T-cell (primary cell): Measurements from ENCODE around the gene POFUT2. TPM values are rescaled to one million over a fixed set of nuclear protein-coding genes. Genes with fewer than 3 reads are reported as not detected.

Experiments used
- ATAC-seq, 4 experiments: fragments of 200-7000 bp in 3 of 4; fragments of 150-1000 bp in 1 of 4; cut with Tn5 transposase; replicated peaks in 1 of 4; 1 replicate in 3 of 4; 2 replicates in 1 of 4; pipeline ENCODE4 v1.10.0; 2021; ENCODE audit warnings: moderate library complexity in 3 of 4, mild to moderate bottlenecking in 2 of 4, moderate number of reproducible peaks in 1 of 4
- CTCF ChIA-PET, 2 donors: fragments of 300-600 bp; sonication (Branson Sonifier 250); formaldehyde crosslinking; loops; one replicate each; lab custom pipeline; 2022; ENCODE audit warnings: antibody characterized with exemption in 2 of 2; lab: Charles Lee
- POLR2A ChIA-PET, 2 donors: fragments of 300-600 bp; sonication (Branson Sonifier 250); formaldehyde crosslinking; loops; one replicate each; lab custom pipeline; 2022; ENCODE audit warnings: antibody characterized with exemption in 2 of 2; lab: Charles Lee
- DNase-seq, 35 experiments: peaks; one replicate each; pipeline versions ENCODE4 v3.0.0 to v3.0.0-alpha.2; 2013 to 2023
- H3K27ac ChIP-seq: one replicate; pipeline ENCODE4 v1.5.1; 2013; ENCODE audit warnings: low read length
- H3K27me3 ChIP-seq, 2 experiments: replicated peaks in 1 of 2; 1 replicate in 1 of 2; 2 replicates in 1 of 2; pipeline versions ENCODE4 v1.6.1 to v1.7.0; 2013; ENCODE audit warnings: low read length in 1 of 2, mixed read lengths in 1 of 2; ENCODE audit not compliant: control insufficient read depth in 2 of 2, insufficient read depth in 2 of 2; ENCODE audit errors: extremely low read depth in 1 of 2
- H3K36me3 ChIP-seq, 2 donors: 1 replicate in 1 of 2; 2 replicates in 1 of 2; pipeline versions ENCODE4 v1.6.1 to v1.7.0; 2013; ENCODE audit warnings: low read length in 1 of 2; ENCODE audit not compliant: control insufficient read depth in 2 of 2, insufficient read depth in 1 of 2; ENCODE audit errors: extremely low read depth in 1 of 2
- H3K4me1 ChIP-seq, 2 experiments: 1 replicate in 1 of 2; 2 replicates in 1 of 2; pipeline versions ENCODE4 v1.6.1 to v1.7.0; 2013; ENCODE audit warnings: low read length in 2 of 2, mixed read lengths in 1 of 2; ENCODE audit not compliant: insufficient read depth in 2 of 2, control insufficient read depth in 1 of 2; ENCODE audit errors: extremely low read depth in 1 of 2
- H3K4me3 ChIP-seq, 2 donors: 1 replicate in 1 of 2; 2 replicates in 1 of 2; pipeline versions ENCODE4 v1.5.1 to v1.7.0; 2013; ENCODE audit warnings: mild to moderate bottlenecking in 2 of 2, low read length in 1 of 2, moderate library complexity in 1 of 2; ENCODE audit not compliant: control insufficient read depth in 1 of 2; ENCODE audit errors: extremely low read depth in 1 of 2
- H3K9me3 ChIP-seq: 2 replicates; pipeline ENCODE4 v1.7.0; 2013
- H3K27ac Mint-ChIP-seq, 2 donors: one replicate each; pipeline ENCODE4 v1.8.0; 2020 to 2021; ENCODE audit warnings: mild to moderate bottlenecking in 2 of 2, mixed read lengths in 2 of 2
- H3K27me3 Mint-ChIP-seq, 2 donors: one replicate each; pipeline ENCODE4 v1.8.0; 2021 to 2022; ENCODE audit warnings: mixed read lengths in 2 of 2
- H3K36me3 Mint-ChIP-seq: one replicate; pipeline ENCODE4 v1.8.0; 2021; ENCODE audit warnings: mixed read lengths
- H3K4me1 Mint-ChIP-seq, 3 donors: one replicate each; pipeline ENCODE4 v1.8.0; 2020 to 2022; ENCODE audit warnings: mixed read lengths in 3 of 3, mild to moderate bottlenecking in 1 of 3
- H3K4me3 Mint-ChIP-seq, 3 donors: one replicate each; pipeline ENCODE4 v1.8.0; 2020 to 2022; ENCODE audit warnings: mild to moderate bottlenecking in 3 of 3, mixed read lengths in 3 of 3, moderate library complexity in 3 of 3
- H3K9me3 Mint-ChIP-seq, 3 donors: one replicate each; pipeline ENCODE4 v1.8.0; 2020 to 2022; ENCODE audit warnings: mixed read lengths in 3 of 3
- WGBS: methylation state at CpG from one replicate; pipeline ENCODE4 v1.1.5; 2013; ENCODE audit warnings: missing lambda C conversion rate; ENCODE audit not compliant: insufficient coverage; 5-methylcytosine and 5-hydroxymethylcytosine counted together
- total RNA-seq, 35 experiments: library from RNA in 6 of 35; stranded (reverse) in 6 of 35; fragments of 120-200 nt in 1 of 35; gene quantifications; one replicate each; pipeline versions ENCODE4 v1.2.1 to v1.2.4 and lab custom pipeline; 2013 to 2026

Gene POFUT2
- total RNA-seq, 5 donors from 2014 or later (not counting 1 experiment from before 2014, with no cell fraction given) = 43.0 to 51.3 (median 44.6) TPM

GRCh38 chr21:45312296-45312695, 24.6 kb upstream of the POFUT2 start:
- Mint-ChIP-seq H3K27me3 (peaks cover 0 to 4% of the 10 kb centered on the region in 2 donors), H3K27ac (peak overlapping the region in 1 of 2 donors; percentile 12), H3K4me1 (peaks cover 12 to 21% (median 15%) of the 10 kb centered on the region in 3 donors), H3K9me3 (no peaks in the 10 kb centered on the region), H3K4me3 (no peak overlapping the region), H3K36me3 (peaks cover 3% of the 10 kb centered on the region)
- Histone ChIP-seq H3K4me1 (peaks cover 0 to 13% of the 10 kb centered on the region in 2 experiments), H3K9me3 (no peaks in the 10 kb centered on the region), H3K4me3 (no peak overlapping the region), H3K27me3 (peaks cover 0 to 37% of the 10 kb centered on the region in 2 experiments), H3K27ac (no peak overlapping the region), H3K36me3 (no peaks in the 10 kb centered on the region)
- CTCF ChIA-PET = no interaction called here
- WGBS = no CpG with 5 or more reads among the region's 1 CpG
- DNase-seq = no peak
- POLR2A ChIA-PET = no interaction called here
- no peak for ATAC-seq

- ChIA-PET POLR2A (no interaction called here), CTCF (no interaction called here)
- Mint-ChIP-seq H3K27me3 (peaks cover 0 to 4% of the 10 kb centered on the region in 2 donors), H3K36me3 (peaks cover 3% of the 10 kb centered on the region), H3K9me3 (no peaks in the 10 kb centered on the region), H3K27ac (no peak overlapping the region), H3K4me1 (peaks cover 15 to 28% (median 17%) of the 10 kb centered on the region in 3 donors), H3K4me3 (no peak overlapping the region)
- Histone ChIP-seq H3K9me3 (no peaks in the 10 kb centered on the region), H3K27ac (no peak overlapping the region), H3K36me3 (no peaks in the 10 kb centered on the region), H3K4me1 (peaks cover 0 to 17% of the 10 kb centered on the region in 2 experiments), H3K4me3 (no peak overlapping the region), H3K27me3 (peaks cover 0 to 44% of the 10 kb centered on the region in 2 experiments)
- DNase-seq = no peak
- WGBS = 86% methylated on average over 9 of the region's 10 CpGs
- ATAC-seq = no peak
Observed at GRCh38 chr21:45310459-45310858, 22.8 kb upstream of the POFUT2 start.

GRCh38 chr21:45309987-45310381, 22.3 kb upstream of the POFUT2 start:
- CTCF ChIA-PET = no interaction called here
- Histone ChIP-seq H3K27ac (no peak overlapping the region), H3K9me3 (no peaks in the 10 kb centered on the region), H3K4me3 (no peak overlapping the region), H3K27me3 (peaks cover 0 to 44% of the 10 kb centered on the region in 2 experiments), H3K4me1 (peaks cover 0 to 19% of the 10 kb centered on the region in 2 experiments), H3K36me3 (no peaks in the 10 kb centered on the region)
- ATAC-seq (no peak), DNase-seq (no peak)
- Mint-ChIP-seq H3K4me1 (peaks cover 15 to 31% (median 17%) of the 10 kb centered on the region in 3 donors), H3K4me3 (no peak overlapping the region), H3K27me3 (peaks cover 0 to 4% of the 10 kb centered on the region in 2 donors), H3K27ac (no peak overlapping the region), H3K36me3 (peaks cover 3% of the 10 kb centered on the region), H3K9me3 (no peaks in the 10 kb centered on the region)
- 79% methylated on average over 2 of the region's 3 CpGs for WGBS
- POLR2A ChIA-PET = no interaction called here

- Histone ChIP-seq H3K9me3 (no peaks in the 10 kb centered on the region), H3K27ac (no peak overlapping the region), H3K36me3 (no peaks in the 10 kb centered on the region), H3K4me1 (peaks cover 0 to 26% of the 10 kb centered on the region in 2 experiments), H3K27me3 (peaks cover 0 to 44% of the 10 kb centered on the region in 2 experiments), H3K4me3 (no peak overlapping the region)
- H3K4me3 Mint-ChIP-seq = no peak overlapping the region
- H3K4me1 Mint-ChIP-seq = peaks cover 15 to 37% (median 21%) of the 10 kb centered on the region in 3 donors
- CTCF ChIA-PET = no interaction called here
- peak overlapping the region; percentile 34 to 55 for H3K27ac Mint-ChIP-seq
- peak in 2 of 4 experiments; percentile 18 to 31 for ATAC-seq
- 75% methylated on average over 21 of the region's 27 CpGs for WGBS
- H3K27me3 Mint-ChIP-seq = peaks cover 0 to 5% of the 10 kb centered on the region in 2 donors
- POLR2A ChIA-PET = no interaction called here
- H3K36me3 Mint-ChIP-seq = peaks cover 3% of the 10 kb centered on the region
- DNase-seq = peak in 18 of 35 experiments; percentile 20 to 59 (median 32)
- no peaks in the 10 kb centered on the region for H3K9me3 Mint-ChIP-seq
Observed at GRCh38 chr21:45309069-45309986, 21.6 kb upstream of the POFUT2 start.

- no peak overlapping the region for H3K4me3 Mint-ChIP-seq
- peaks cover 15 to 44% (median 21%) of the 10 kb centered on the region in 3 donors for H3K4me1 Mint-ChIP-seq
- peak overlapping the region; percentile 34 to 55 for H3K27ac Mint-ChIP-seq
- H3K27me3 ChIP-seq = peaks cover 0 to 50% of the 10 kb centered on the region in 2 experiments
- no peak overlapping the region for H3K4me3 ChIP-seq
- ATAC-seq = peak in 3 of 4 experiments; percentile 22 to 42 (median 36)
- WGBS = 65% methylated on average over 19 of the region's 27 CpGs
- H3K4me1 ChIP-seq = peaks cover 0 to 35% of the 10 kb centered on the region in 2 experiments
- H3K36me3 ChIP-seq = no peaks in the 10 kb centered on the region
- CTCF ChIA-PET = interaction anchor here in 1 of 2 donors (0.5 kb wide), 1 partner anchor 54 kb away, joined by 6 read pairs; no protein-coding TSS in a partner anchor
- no peak overlapping the region for H3K27ac ChIP-seq
- peaks cover 3% of the 10 kb centered on the region for H3K36me3 Mint-ChIP-seq
- H3K27me3 Mint-ChIP-seq = peaks cover 0 to 5% of the 10 kb centered on the region in 2 donors
- no peak for DNase-seq
- H3K9me3 Mint-ChIP-seq = no peaks in the 10 kb centered on the region
- H3K9me3 ChIP-seq = no peaks in the 10 kb centered on the region
- POLR2A ChIA-PET = no interaction called here
Observed at GRCh38 chr21:45308194-45309068, 20.7 kb upstream of the POFUT2 start.
